MCF 10A (cell line): ENCODE data around the gene WDFY2. TPM values are rescaled to one million over a fixed set of nuclear protein-coding genes. Genes with fewer than 3 reads are reported as not detected.

ENCODE experiments used
- BruUV-seq: library from RNA; stranded (reverse); fragments of 400-500 nt; replicated peaks from 2 replicates; lab custom pipeline; 2021; lab: Mats Ljungman, UMichigan
- CTCF ChIA-PET: fragments of 300-600 bp; sonication (Branson Sonifier 250); formaldehyde crosslinking; extraction: SDS; loops from one replicate; lab custom pipeline; 2021; ENCODE audit warnings: antibody characterized with exemption, inconsistent platforms; lab: Yijun Ruan, JAX
- POLR2A ChIA-PET: fragments of 300-600, 350-650 bp; sonication (Branson Sonifier 250); formaldehyde crosslinking; extraction: SDS; loops from one replicate; lab custom pipeline; 2020; ENCODE audit warnings: antibody characterized with exemption, inconsistent platforms; lab: Yijun Ruan, JAX
- DNase-seq: peaks from one replicate; pipeline ENCODE4 v3.0.0-alpha.2; 2018; ENCODE audit not compliant: unreplicated experiment
- H3K27ac Mint-ChIP-seq: one replicate; pipeline ENCODE4 v1.8.0; 2022; ENCODE audit warnings: mild to moderate bottlenecking, low read depth, mixed read lengths; ENCODE audit not compliant: unreplicated experiment
- H3K27me3 Mint-ChIP-seq: one replicate; pipeline ENCODE4 v1.8.0; 2022; ENCODE audit warnings: mixed read lengths; ENCODE audit not compliant: insufficient read depth, unreplicated experiment
- H3K36me3 Mint-ChIP-seq: one replicate; pipeline ENCODE4 v1.8.0; 2022; ENCODE audit warnings: mild to moderate bottlenecking, moderate library complexity, mixed read lengths; ENCODE audit not compliant: insufficient read depth, unreplicated experiment
- H3K4me1 Mint-ChIP-seq: one replicate; pipeline ENCODE4 v1.8.0; 2022; ENCODE audit warnings: mixed read lengths; ENCODE audit not compliant: insufficient read depth, unreplicated experiment
- H3K4me3 Mint-ChIP-seq: one replicate; pipeline ENCODE4 v1.8.0; 2022; ENCODE audit warnings: mild to moderate bottlenecking, moderate library complexity, mixed read lengths; ENCODE audit not compliant: unreplicated experiment
- H3K9me3 Mint-ChIP-seq: one replicate; pipeline ENCODE4 v1.8.0; 2022; ENCODE audit warnings: mixed read lengths; ENCODE audit not compliant: unreplicated experiment
- intact Hi-C: fragments of 100-400 bp; cut with micrococcal nuclease; formaldehyde crosslinking; loops from 2 replicates; pipeline ENCODE4 v1.14.1; 2022
- total RNA-seq: library from RNA; stranded (reverse); gene quantifications from 2 replicates; pipeline ENCODE4 v1.2.3, GENCODE V29; 2022
- TF ChIP-seq, protein P1 (sequence below): fragments of 200-600 bp; IDR thresholded peaks from one replicate; pipeline ENCODE4 v1.8.0; 2022; ENCODE audit warnings: antibody characterized with exemption, mild to moderate bottlenecking; ENCODE audit not compliant: unreplicated experiment

Gene WDFY2
- total RNA-seq, 1 experiment from 2014 or later, result 56.2 TPM

DNA sequence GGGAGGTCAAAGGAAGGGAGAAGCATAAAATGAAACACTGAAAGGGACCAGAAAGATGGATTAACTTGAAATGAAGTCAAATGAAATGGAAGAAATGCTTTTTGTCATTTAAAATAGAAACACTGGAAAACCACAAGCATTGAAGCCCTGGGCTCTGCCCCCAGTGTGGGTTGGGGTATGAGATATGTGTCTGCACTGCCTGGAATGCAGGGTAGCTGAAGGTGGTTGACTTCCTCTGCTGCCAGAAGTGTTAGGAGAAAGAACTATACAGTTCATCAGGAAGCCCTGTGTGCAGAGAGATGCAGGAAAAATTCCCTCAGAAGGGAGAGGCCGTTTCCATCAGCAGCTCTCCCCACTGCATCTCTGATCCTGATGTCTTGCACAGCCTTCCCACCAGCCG, 150.5 kb downstream of the WDFY2 start:
- CTCF ChIA-PET, result interaction anchor here (0.6 kb wide), 1 partner anchor 302 kb away, joined by 4 read pairs; no protein-coding TSS in a partner anchor
- H3K4me1 Mint-ChIP-seq, result peaks cover 10% of the 10 kb centered on the region
- POLR2A ChIA-PET, result no interaction called here
- H3K27me3 Mint-ChIP-seq, result no peaks in the 10 kb centered on the region
- H3K9me3 Mint-ChIP-seq, result no peaks in the 10 kb centered on the region
- H3K4me3 Mint-ChIP-seq, result no peak overlapping the region
- H3K36me3 Mint-ChIP-seq, result peaks cover 36% of the 10 kb centered on the region
- no peak overlapping the region for H3K27ac Mint-ChIP-seq
- TF ChIP-seq, protein P1, sequence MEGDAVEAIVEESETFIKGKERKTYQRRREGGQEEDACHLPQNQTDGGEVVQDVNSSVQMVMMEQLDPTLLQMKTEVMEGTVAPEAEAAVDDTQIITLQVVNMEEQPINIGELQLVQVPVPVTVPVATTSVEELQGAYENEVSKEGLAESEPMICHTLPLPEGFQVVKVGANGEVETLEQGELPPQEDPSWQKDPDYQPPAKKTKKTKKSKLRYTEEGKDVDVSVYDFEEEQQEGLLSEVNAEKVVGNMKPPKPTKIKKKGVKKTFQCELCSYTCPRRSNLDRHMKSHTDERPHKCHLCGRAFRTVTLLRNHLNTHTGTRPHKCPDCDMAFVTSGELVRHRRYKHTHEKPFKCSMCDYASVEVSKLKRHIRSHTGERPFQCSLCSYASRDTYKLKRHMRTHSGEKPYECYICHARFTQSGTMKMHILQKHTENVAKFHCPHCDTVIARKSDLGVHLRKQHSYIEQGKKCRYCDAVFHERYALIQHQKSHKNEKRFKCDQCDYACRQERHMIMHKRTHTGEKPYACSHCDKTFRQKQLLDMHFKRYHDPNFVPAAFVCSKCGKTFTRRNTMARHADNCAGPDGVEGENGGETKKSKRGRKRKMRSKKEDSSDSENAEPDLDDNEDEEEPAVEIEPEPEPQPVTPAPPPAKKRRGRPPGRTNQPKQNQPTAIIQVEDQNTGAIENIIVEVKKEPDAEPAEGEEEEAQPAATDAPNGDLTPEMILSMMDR, result no peak
- BruUV-seq, result no TSS peak
- intact Hi-C loops, result loop anchor here (5.0 kb wide), 3 partner anchors 107 to 297 kb away; partner anchors contain the start of gene INTS6
- DNase-seq, result no peak

DNA sequence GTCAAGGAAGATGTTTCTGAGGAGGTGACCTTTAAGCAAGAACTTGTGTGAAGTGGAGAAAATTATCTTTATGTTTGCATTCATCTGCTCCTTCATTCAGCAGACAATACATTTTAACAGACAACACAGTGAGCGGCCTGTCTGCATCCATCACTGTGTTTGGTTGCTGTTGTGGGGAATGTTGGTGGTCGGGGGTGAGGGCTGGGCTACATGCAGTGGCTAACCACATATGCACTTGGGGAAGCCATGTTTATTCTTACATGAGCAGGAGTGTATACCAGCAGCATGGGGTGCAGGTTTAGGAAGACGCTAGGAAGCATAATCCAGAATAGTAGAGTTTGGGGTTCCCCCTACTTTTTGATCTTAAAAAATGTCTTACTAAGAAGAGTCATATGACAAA, 153.3 kb downstream of the WDFY2 start:
- ChIA-PET POLR2A (interaction anchor here (0.7 to 0.9 kb wide), 2 partner anchors 181 to 320 kb away, joined by 3 read pairs; no protein-coding TSS in a partner anchor), CTCF (interaction anchor here (0.6 kb wide), 2 partner anchors 29 to 317 kb away, joined by 3 read pairs; no protein-coding TSS in a partner anchor)
- H3K36me3 Mint-ChIP-seq, result peaks cover 58% of the 10 kb centered on the region
- DNase-seq, result no peak
- no TSS peak for BruUV-seq
- no peak overlapping the region for H3K4me3 Mint-ChIP-seq
- intact Hi-C loops, result no loop called here
- H3K9me3 Mint-ChIP-seq, result no peaks in the 10 kb centered on the region
- no peaks in the 10 kb centered on the region for H3K27me3 Mint-ChIP-seq
- H3K4me1 Mint-ChIP-seq, result peaks cover 10% of the 10 kb centered on the region
- H3K27ac Mint-ChIP-seq, result no peak overlapping the region
- TF ChIP-seq, protein P1, result no peak

GRCh38 chr13:51738226-51738905, 154.1 kb downstream of the WDFY2 start:
- no peaks in the 10 kb centered on the region for H3K9me3 Mint-ChIP-seq

More at GRCh38 chr13:51738226-51738905, 154.1 kb downstream of the WDFY2 start:
- DNase-seq, result no peak
- peak overlapping the region; percentile 39 for H3K27ac Mint-ChIP-seq
- TF ChIP-seq, protein P1, result no peak
- intact Hi-C loops, result no loop called here
- no peaks in the 10 kb centered on the region for H3K27me3 Mint-ChIP-seq
- no TSS peak for BruUV-seq
- ChIA-PET POLR2A (interaction anchor here (0.6 to 0.9 kb wide), 3 partner anchors 8 to 320 kb away, joined by 3 read pairs; no protein-coding TSS in a partner anchor), CTCF (interaction anchor here (0.6 kb wide), 1 partner anchor 1279 kb away, joined by 4 read pairs; no protein-coding TSS in a partner anchor)
- no peak overlapping the region for H3K4me3 Mint-ChIP-seq
- H3K36me3 Mint-ChIP-seq, result peaks cover 58% of the 10 kb centered on the region
- peaks cover 7% of the 10 kb centered on the region for H3K4me1 Mint-ChIP-seq
